Lower leg skin (tissue), 4 donors: ENCODE results near the gene SDK1. TPM values are rescaled to one million over a fixed set of nuclear protein-coding genes. Genes with fewer than 3 reads are reported as not detected.

Experiments used
- DNase-seq, 2 donors: peaks; one replicate each; pipeline ENCODE4 v3.0.0-alpha.2; 2019; ENCODE audit warnings: low spot score in 2 of 2
- H3K4me3 ChIP-seq: fragments of 200-600 bp; sonication (generic); 2 replicates; pipeline ENCODE4 v1.5.1; 2017; ENCODE audit warnings: mild to moderate bottlenecking, low read depth; ENCODE audit not compliant: poor library complexity, severe bottlenecking
- POLR2A ChIP-seq, 2 donors: fragments of 450-650 bp; IDR thresholded peaks; one replicate each; pipeline ENCODE4 v1.6.1; 2016 to 2017; ENCODE audit warnings: antibody characterized with exemption in 2 of 2, mild to moderate bottlenecking in 1 of 2, moderate library complexity in 1 of 2
- WGBS, 2 donors: methylation state at CpG; one replicate each; pipeline ENCODE4 v1.1.5; 2018; 5-methylcytosine and 5-hydroxymethylcytosine counted together
- intact Hi-C: fragments of 100-400 bp; cut with DNase I; formaldehyde crosslinking; loops from one replicate; pipeline ENCODE4 v1.15.0; 2023; ENCODE audit warnings: low total_unique reads
- total RNA-seq, 4 donors: library from RNA; depleted of rRNA; stranded (reverse); fragments of >200 nt; gene quantifications; one replicate each; pipeline ENCODE4 v1.1.0, GENCODE V29; 2016
- TF ChIP-seq, protein P1 (sequence below), 3 donors: fragments of 450-650 bp; IDR thresholded peaks; one replicate each; pipeline ENCODE4 v1.5.1; 2016; ENCODE audit warnings: antibody characterized with exemption in 3 of 3, mild to moderate bottlenecking in 3 of 3, moderate library complexity in 2 of 3

SDK1 gene
- total RNA-seq, 4 donors from 2014 or later = 1.9 to 7.2 (median 5.1) TPM

GRCh38 chr7:3767917-3768777 lies 467.1 kb downstream of the SDK1 start:
- no peak for TF ChIP-seq POLR2A (IDR thresholded peaks at IDR 0.05)
- TF ChIP-seq, protein P1, sequence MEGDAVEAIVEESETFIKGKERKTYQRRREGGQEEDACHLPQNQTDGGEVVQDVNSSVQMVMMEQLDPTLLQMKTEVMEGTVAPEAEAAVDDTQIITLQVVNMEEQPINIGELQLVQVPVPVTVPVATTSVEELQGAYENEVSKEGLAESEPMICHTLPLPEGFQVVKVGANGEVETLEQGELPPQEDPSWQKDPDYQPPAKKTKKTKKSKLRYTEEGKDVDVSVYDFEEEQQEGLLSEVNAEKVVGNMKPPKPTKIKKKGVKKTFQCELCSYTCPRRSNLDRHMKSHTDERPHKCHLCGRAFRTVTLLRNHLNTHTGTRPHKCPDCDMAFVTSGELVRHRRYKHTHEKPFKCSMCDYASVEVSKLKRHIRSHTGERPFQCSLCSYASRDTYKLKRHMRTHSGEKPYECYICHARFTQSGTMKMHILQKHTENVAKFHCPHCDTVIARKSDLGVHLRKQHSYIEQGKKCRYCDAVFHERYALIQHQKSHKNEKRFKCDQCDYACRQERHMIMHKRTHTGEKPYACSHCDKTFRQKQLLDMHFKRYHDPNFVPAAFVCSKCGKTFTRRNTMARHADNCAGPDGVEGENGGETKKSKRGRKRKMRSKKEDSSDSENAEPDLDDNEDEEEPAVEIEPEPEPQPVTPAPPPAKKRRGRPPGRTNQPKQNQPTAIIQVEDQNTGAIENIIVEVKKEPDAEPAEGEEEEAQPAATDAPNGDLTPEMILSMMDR (IDR thresholded peaks at IDR 0.05) = no peak
- DNase-seq = no peak
- intact Hi-C loops = no loop called here
- no peak overlapping the region for H3K4me3 ChIP-seq
- WGBS, 2 donors = 66% methylated on average over 9 of the region's 9 CpGs

DNA sequence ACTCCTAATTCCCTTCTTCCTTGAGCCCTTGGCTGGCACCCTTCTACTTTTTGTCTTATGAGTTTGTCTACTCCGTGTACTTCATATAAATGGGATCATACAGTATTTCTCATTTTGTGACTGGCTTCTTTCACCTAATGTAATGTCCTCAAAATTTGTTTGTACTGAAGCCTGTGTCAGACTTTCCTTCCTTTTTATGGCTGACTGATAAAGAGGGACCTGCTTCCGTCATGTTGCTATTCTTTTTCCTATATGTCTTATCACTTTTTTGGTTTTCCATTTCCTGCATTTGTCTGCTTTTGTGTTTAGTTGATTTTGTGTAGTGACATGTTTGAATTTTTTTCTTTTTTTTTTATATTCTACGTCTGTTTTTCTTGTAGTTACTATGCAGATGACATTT lies 470.9 kb downstream of the SDK1 start:
- H3K4me3 ChIP-seq = no peak overlapping the region
- intact Hi-C loops = no loop called here
- no peak for DNase-seq
- 76 to 83% methylated on average over 3 of the region's 3 CpGs for WGBS, 2 donors
- TF ChIP-seq, protein P1 (IDR thresholded peaks at IDR 0.05) = no peak
- no peak for TF ChIP-seq POLR2A (IDR thresholded peaks at IDR 0.05)

GRCh38 chr7:3778345-3778744 lies 477.3 kb downstream of the SDK1 start:
- H3K4me3 ChIP-seq = no peak overlapping the region
- intact Hi-C loops = no loop called here
- 88 to 89% methylated on average over 8 of the region's 8 CpGs for WGBS, 2 donors
- no peak for TF ChIP-seq POLR2A (IDR thresholded peaks at IDR 0.05)
- TF ChIP-seq, protein P1 (IDR thresholded peaks at IDR 0.05) = no peak
- DNase-seq = no peak

DNA sequence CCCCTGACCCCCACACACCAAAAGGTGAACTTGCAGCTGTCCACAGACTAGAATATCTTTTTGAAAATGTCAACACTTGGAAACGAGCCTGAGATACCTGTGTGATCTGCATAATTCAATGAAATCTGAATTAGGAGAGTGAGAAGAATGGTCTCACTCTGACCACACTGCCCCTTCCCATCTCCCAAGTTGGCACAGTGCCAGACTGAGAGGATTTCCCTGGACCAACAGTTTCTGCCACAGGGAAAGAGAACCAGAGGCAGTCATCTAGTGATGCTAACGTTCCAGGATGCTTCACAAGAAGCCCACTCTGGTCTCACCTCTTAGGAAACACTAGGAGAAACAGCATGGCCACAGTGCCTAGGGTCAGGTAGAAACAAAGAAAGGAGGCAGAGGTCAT lies 479.0 kb downstream of the SDK1 start:
- no peak for DNase-seq
- 76 to 86% methylated on average over 2 of the region's 2 CpGs for WGBS, 2 donors

DNA sequence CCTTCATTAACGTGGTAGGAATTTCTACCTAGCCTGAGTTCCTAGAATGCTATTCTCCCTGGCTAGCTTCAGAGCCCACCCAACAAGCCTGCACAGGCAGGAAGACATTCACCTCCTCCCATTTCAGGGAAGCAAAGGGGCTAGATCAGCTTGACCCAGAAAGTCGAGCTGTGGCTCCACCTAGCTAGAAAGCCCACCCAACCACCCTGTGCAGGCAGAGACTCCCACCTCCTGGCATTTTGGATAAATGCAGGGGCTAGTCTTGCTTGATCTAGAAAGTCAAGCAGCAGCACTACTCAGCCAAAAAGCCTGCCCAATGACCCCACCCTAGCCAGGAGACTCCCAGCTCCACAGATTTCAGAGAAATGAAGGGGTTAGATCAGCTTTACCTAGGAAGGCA lies 479.5 kb downstream of the SDK1 start:
- TF ChIP-seq, protein P1 (IDR thresholded peaks at IDR 0.05) = no peak
- no peak for TF ChIP-seq POLR2A (IDR thresholded peaks at IDR 0.05)
- WGBS, 2 donors = 83 to 87% methylated on average over 2 of the region's 2 CpGs

More for the DNA sequence above, 479.0 kb downstream of the SDK1 start:
- no peak overlapping the region for H3K4me3 ChIP-seq
- intact Hi-C loops = no loop called here
- TF ChIP-seq, protein P1 (IDR thresholded peaks at IDR 0.05) = no peak
- TF ChIP-seq POLR2A (IDR thresholded peaks at IDR 0.05) = no peak

More for the DNA sequence above, 479.5 kb downstream of the SDK1 start:
- DNase-seq = no peak
- H3K4me3 ChIP-seq = no peak overlapping the region
- intact Hi-C loops = no loop called here
